ENCODE measurements around the gene PNPLA3. TPM values are rescaled to one million over a fixed set of nuclear protein-coding genes. Genes with fewer than 3 reads are reported as not detected.

Gene PNPLA3
- total RNA-seq, 4 donors from 2014 or later, result 0.58 to 1.3 TPM; not detected in 2

DNA sequence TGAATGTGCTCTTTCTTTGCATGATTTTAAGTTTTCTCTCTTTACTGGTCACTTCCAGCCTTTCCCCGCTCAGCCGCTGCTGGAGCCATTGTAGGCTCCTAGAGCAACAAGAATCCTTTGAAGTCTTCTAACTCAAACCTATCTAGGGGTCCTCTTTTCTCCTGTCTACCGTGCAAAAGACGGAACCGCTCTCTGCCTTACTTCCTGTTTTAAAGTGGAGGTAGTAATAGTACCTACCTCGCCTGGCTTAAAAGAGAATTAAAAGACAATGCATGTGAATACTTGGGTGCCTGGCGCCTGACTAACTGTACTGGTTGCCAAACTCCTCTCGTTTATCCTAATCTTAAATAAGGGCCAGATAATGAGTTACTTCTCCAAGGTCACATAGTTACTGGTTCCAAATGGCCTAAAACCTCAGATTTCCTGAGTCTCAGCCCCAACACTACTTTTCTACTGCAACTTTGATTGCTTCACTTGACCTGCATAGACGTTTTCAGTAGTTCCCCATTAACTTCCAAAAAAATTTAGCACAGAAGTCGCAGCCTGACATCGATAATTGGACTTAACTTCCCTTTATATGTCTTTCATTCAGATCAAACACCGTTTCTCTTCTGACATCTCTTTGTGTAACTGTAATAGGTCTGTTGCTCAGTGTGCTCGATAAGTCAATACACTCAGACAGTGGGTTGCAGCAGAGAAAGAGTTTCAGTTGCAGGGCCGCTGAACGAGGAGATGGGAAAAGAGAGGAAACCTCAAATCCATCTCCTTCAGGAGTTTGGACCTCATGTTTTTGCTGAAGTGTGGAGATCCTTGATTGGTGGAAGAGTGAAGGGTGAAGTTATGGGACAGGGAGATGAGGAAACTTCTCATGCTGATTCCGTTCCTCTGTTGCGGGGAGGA, 32.5 kb downstream of the PNPLA3 start:
- intact Hi-C loops (cut with DNase I; ENCODE audit: low total_unique reads), result no loop called here
- Histone ChIP-seq H3K27me3 (no peaks in the 10 kb centered on the region), H3K9me3 (no peaks in the 10 kb centered on the region), H3K4me3 (peak overlapping the region; percentile 90 to 92), H3K27ac (peak overlapping the region in 1 of 2 donors; percentile 64), H3K36me3 (no peaks in the 10 kb centered on the region), H3K4me1 (peaks cover 0 to 11% of the 10 kb centered on the region in 2 donors)
- DNase-seq, result no peak
- TF ChIP-seq POLR2A (IDR thresholded peaks at IDR 0.05), result no peak
- TF ChIP-seq, protein P1, sequence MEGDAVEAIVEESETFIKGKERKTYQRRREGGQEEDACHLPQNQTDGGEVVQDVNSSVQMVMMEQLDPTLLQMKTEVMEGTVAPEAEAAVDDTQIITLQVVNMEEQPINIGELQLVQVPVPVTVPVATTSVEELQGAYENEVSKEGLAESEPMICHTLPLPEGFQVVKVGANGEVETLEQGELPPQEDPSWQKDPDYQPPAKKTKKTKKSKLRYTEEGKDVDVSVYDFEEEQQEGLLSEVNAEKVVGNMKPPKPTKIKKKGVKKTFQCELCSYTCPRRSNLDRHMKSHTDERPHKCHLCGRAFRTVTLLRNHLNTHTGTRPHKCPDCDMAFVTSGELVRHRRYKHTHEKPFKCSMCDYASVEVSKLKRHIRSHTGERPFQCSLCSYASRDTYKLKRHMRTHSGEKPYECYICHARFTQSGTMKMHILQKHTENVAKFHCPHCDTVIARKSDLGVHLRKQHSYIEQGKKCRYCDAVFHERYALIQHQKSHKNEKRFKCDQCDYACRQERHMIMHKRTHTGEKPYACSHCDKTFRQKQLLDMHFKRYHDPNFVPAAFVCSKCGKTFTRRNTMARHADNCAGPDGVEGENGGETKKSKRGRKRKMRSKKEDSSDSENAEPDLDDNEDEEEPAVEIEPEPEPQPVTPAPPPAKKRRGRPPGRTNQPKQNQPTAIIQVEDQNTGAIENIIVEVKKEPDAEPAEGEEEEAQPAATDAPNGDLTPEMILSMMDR (IDR thresholded peaks at IDR 0.05), result no peak

DNA sequence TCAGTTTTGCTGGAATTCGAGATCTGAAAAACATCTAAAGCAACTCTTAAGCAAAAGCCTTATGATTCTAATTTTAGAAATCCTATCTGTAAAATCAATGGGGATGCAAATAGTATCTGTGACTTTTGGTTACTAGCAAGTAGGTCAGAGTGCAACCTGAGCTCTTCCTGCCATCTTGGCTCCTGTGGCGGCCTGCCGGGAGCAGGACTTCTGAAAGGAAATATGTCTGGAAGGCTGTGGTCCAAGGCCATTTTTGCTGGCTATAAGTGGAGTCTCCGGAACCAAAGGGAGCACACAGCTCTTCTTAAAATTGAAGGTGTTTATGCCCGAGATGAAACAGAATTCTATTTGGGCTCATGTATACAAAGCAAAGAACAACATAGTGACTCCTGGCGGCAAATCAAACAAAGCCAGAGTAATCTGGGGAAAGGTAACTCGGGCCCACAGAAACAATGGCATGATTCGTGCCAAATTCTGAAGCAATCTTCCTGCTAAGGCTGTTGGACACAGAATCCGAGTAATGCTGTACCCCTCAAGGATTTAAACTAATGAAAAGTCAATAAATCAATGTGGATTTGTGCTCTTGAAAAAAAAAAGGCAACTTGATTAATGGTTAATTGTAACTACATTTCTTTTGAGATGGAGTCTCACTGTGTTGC, 33.3 kb downstream of the PNPLA3 start:
- Histone ChIP-seq H3K27me3 (no peaks in the 10 kb centered on the region), H3K36me3 (no peaks in the 10 kb centered on the region), H3K4me1 (peaks cover 0 to 11% of the 10 kb centered on the region in 2 donors), H3K4me3 (no peak overlapping the region), H3K27ac (no peak overlapping the region), H3K9me3 (no peaks in the 10 kb centered on the region)
- DNase-seq, result peak in 1 of 2 donors; percentile 33
- intact Hi-C loops (cut with DNase I; ENCODE audit: low total_unique reads), result no loop called here
- TF ChIP-seq, protein P1 (IDR thresholded peaks at IDR 0.05), result no peak

DNA sequence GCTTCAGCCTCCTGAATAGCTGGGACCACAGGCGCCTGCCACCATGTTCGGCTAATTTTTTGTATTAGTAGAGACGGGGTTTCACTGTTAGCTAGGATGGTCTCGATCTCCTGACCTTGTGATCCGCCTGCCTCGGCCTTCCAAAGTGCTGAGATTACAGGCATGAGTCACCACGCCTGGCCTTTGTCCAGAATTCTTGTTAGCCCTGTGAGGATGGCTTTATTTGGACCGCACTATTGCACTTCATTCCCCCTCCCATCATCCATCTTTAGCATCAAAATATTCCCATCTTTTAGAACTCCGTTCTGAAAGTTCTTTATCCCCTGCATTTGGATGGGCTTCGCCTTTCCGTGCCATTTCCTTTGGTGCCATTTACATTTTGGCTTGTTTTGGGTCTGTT, 34.3 kb downstream of the PNPLA3 start:
- TF ChIP-seq, protein P1 (IDR thresholded peaks at IDR 0.05), result no peak
- no peak for TF ChIP-seq POLR2A (IDR thresholded peaks at IDR 0.05)
- H3K27ac ChIP-seq, result no peak overlapping the region
- H3K4me1 ChIP-seq, result peaks cover 0 to 11% of the 10 kb centered on the region in 2 donors
- H3K36me3 ChIP-seq, result no peaks in the 10 kb centered on the region
- H3K4me3 ChIP-seq, result no peak overlapping the region
- no peak for DNase-seq
- H3K9me3 ChIP-seq, result no peaks in the 10 kb centered on the region
- H3K27me3 ChIP-seq, result no peaks in the 10 kb centered on the region
- intact Hi-C loops (cut with DNase I; ENCODE audit: low total_unique reads), result no loop called here

DNA sequence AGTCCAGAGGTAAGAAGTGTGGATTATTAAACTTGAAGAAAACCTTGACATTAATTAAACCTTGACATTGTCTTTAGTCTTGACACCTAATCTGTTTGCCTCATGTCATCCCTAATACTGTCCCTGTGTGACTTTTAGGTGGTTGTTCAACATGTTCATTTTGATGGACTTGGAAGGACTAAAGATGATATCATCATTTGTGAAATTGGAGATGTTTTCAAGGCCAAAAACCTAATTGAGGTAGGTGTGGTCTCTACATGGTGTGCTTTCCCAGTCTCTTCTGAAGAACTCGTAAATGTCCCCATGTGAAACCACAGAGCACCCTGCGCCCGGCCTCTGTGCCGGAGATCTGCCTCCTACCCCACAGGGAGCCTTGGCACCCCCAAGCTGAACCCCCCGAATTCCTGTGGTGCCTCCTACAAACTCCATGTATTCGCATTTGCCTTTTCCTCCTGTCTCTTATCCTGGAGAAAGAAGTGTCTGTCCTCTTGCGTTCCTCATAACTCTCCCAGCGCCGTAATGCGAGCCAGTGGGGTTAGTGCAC, 40.8 kb downstream of the PNPLA3 start:
- intact Hi-C loops (cut with DNase I; ENCODE audit: low total_unique reads), result no loop called here
- Histone ChIP-seq H3K36me3 (no peaks in the 10 kb centered on the region), H3K4me3 (no peak overlapping the region)

More for the DNA sequence above, 40.8 kb downstream of the PNPLA3 start:
- H3K27me3 ChIP-seq, result no peaks in the 10 kb centered on the region
- no peaks in the 10 kb centered on the region for H3K4me1 ChIP-seq
- no peak for DNase-seq
- H3K27ac ChIP-seq, result no peak overlapping the region
- TF ChIP-seq, protein P1 (IDR thresholded peaks at IDR 0.05), result no peak
- no peaks in the 10 kb centered on the region for H3K9me3 ChIP-seq

Data from uterus (tissue), 4 donors.